HG02981 (cell line): ENCODE data around the gene MAML3.

Experiments
- ATAC-seq: cut with Tn5 transposase; IDR thresholded peaks from one replicate; pipeline ENCODE4 v1.9.1; 2021; ENCODE audit warnings: mild to moderate bottlenecking, moderate library complexity; ENCODE audit not compliant: unreplicated experiment

Gene MAML3

GRCh38 chr4:140048419-140048995 lies 105.5 kb downstream of the MAML3 start:
- no peak for ATAC-seq

DNA sequence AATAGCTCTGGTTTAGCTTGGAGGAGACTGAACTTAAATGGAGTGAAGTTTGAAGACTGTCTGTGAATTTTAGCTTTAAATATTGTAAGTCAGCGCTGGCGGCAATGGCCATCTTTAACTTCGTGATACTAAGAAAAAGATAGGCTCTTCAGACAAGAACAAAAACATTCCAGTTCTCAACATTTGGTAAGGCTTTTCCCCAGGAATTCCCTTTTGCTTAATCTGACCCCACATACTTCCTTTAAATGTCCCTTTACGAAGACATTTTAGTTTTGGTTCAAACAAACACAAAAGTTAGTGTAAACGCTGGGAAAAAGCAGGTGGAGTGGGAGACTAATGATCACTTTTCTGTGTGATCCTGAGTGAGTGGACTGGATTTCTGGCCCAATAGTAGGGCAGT lies 106.2 kb downstream of the MAML3 start:
- ATAC-seq: no peak

- ATAC-seq: no peak
Measured at GRCh38 chr4:140047017-140047640, 106.9 kb downstream of the MAML3 start.

DNA sequence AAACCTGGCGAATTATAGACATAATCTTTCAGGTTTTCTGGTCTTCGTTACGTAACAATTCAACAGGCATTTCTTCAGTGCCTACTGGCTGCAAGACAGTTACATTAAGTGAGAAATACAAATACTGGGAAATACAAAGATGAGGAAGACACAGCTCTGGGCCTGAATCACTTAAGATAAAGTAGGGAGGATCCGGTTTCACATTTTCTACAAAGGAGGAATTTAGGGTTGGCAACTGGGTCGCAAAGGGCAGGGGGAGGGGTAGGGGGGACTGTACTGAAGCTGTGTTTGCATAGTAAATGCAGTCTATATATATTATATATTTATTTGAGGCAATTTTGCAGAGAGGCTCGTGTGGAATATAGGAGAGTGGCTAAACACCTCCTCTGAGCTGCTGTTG lies 107.4 kb downstream of the MAML3 start:
- no peak for ATAC-seq

DNA sequence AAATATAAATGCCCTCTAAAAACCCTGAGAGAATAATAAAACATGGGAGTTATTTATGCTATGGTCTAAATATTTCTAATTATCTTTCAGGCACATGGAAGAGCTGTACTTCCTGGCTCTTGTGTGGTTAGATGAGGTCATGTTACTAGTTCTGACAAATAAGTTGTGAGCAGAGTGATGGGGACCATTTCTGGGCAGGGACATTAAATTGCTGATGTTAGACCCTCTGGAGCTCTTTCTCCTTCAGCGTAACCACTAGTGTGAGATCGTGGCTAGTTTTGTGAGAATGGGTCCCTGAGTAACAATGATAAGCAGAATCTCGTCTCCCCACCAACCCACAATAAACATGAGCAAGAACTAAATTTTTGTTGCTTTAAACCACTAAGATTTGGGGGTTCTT lies 108.0 kb downstream of the MAML3 start:
- no peak for ATAC-seq

DNA sequence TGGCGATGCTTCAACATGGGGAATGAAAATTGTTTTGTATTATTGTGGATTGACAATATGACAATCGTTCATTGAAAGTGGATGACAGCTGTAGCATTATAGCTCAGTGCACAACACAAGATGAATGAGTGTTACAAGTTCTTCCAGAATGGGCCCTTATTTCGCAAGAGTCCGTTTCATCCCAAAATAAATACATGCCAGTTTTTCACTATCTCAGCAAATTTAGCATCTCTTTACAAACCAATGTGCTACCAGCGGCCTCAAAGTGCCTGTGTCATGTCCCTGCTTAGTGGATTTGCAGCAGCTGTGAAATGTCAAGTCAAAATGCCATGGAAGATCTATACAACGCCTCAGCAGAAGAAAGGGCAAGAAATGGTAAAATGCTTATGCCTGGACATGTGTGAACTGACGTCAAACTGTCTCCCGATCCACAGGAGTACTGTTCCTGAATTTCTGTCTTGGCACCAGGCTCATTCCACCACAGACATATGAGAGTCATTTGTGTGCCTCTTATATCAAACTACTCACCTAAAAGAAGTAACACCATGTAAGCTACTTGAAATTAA lies 109.6 kb downstream of the MAML3 start:
- no peak for ATAC-seq

DNA sequence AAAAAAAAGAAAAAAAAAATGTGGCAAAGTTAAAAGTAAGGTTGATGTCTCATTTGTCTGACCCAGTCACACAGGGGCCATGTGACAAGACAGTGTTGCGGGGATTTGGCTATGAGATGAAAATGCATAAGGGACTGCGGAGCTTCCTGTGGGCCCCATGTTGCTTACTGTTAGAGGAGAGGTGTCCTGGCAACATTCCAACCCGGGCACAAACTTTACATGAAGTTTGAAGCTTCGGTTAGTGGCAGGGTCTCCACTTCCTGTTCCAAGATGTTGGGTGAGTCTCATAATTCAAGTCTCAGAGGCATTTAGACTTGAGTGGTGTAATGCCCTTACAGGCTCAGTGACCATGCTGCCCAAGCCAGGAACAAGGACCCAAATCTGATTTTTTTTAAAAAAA lies 111.3 kb downstream of the MAML3 start:
- no peak for ATAC-seq

DNA sequence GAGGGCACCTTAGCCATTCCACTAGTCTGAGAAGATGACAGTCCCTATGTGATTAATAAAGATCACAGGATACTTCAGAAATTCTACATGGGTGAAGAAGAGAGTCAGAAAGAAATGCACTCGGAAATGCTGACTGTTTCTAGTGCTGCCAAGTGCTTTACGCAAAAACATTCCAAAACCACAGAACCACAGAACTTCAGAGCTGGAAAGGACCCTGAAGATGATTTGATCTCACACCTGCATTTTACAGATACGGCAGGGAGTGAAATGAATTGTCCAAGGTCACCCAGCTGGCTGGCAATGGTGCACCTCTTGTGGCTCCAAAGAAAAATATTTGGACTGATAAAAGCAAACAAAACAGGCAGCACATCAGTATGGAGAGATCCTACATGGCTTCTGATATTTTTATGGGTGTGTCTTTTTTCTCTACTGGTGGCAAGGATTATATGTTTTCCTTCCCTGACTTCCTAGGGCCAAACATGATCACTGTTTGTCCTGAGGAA lies 115.9 kb downstream of the MAML3 start:
- no peak for ATAC-seq

- no peak for ATAC-seq
Measured at GRCh38 chr4:140037353-140038030, 116.5 kb downstream of the MAML3 start.

DNA sequence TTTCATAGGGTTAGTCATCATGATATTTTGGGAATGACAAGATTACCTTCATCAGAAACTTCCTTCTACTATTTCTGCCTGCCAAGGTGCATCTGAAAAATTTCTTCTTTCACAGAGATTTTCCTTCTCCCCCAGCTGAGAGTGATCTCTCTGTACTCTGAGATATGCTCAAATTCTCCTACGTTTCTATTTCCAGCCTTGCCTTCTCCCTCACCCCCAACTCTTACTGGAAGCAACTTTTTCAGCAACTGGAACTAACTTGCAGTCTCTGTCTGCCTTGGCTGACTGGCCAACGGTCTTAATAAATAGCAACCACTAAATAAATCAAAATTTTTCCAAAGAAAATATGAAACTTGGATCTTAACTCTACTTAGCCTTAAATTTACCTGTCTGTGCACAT lies 122.3 kb downstream of the MAML3 start:
- no peak for ATAC-seq

DNA sequence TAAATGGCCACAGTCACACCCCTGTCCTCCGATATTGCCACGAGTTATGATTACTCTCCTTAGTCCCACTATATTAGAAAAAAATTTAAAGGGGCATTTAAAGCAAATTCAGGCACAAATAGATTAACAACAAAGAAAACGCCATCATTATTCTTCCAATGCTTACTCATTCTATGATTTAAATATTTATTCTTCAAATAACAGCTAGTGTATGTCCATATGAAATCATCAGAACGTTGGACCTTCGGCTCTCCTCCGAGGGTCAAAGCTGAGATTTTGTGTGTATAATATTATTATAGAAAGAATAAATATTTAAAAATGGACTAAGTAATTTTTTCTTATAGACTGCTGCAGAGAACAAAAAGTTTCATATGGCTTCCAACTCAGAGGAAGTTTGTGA lies 122.9 kb downstream of the MAML3 start:
- no peak for ATAC-seq

- ATAC-seq: no peak
Measured at GRCh38 chr4:140028676-140029517, 125.1 kb downstream of the MAML3 start.

DNA sequence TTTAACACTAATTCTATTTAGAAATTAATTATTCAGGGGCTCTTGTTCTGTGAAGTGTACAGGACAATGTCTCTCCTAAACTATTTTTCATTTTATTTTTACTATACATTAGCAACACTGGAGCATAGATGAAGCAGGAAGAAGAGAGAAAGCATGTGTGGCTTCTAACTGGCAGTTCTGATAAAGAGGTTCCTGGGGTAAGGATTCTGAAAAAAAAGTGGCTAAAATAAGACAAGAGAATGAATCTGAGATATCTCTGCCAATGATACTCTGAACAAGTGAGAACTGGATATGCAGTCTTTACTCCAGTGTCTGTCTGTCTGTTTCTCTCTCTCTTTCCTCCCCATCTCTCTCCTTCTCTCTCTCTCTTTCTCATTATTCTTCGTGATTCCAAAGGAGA lies 125.9 kb downstream of the MAML3 start:
- ATAC-seq: no peak

GRCh38 chr4:140027101-140027500 lies 126.9 kb downstream of the MAML3 start:
- ATAC-seq: no peak

- no peak for ATAC-seq
Measured at GRCh38 chr4:140025470-140025869, 128.5 kb downstream of the MAML3 start.

DNA sequence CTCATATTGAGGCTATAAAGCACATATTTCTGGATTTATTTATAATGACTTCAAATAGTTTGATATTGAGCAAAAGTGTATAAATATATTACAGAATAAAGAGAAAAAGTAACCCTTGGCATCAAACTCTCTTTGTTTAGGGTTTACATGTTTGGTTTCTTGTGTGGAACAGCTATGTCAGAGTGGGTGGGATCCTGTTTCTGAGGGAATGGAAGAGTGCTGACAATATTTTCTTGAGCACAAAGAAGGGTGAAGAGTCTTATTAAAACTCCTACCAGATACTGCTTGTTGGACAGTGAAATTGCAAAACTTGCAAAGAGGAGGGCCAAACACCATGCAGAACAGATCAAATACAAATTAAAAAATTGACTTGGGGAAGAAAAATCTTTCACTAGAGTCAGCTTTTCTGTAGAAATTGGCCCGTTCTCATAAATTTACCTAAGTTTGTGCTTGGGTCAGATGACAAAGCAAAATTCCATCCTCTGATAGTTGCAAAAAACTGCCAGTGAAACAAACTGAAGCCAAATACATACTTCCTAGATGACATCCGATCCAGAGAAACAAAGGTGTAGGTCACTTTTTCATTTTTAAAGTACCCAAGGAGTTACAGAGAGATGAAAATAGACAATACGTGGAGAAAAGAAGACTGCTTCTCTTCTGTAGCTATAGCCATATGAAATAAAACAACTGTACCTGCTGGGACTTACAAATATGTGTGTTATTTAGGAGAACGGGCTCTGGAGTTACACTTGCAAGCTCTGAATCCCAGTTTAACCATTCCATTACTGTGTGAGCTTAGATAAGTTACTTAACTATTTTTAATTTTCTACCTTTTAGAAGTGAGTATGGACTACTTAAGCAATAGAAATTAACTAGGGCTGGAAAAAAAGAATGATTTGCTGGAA lies 133.3 kb downstream of the MAML3 start:
- no peak for ATAC-seq

- ATAC-seq: no peak
Measured at GRCh38 chr4:140019619-140020347, 134.2 kb downstream of the MAML3 start.

- ATAC-seq: no peak
Measured at GRCh38 chr4:140018931-140019618, 134.9 kb downstream of the MAML3 start.

GRCh38 chr4:140014284-140014683 lies 139.7 kb downstream of the MAML3 start:
- no peak for ATAC-seq
